ENCODE measurements around the gene BTBD6. TPM values are rescaled to one million over a fixed set of nuclear protein-coding genes. Genes with fewer than 3 reads are reported as not detected.

BTBD6 gene
- total and polyA plus RNA-seq, 2 experiments from 2014 or later, result 20.3 to 20.9 TPM

GRCh38 chr14:105208738-105209075 lies 39.6 kb upstream of the BTBD6 start:
- no peaks in the 10 kb centered on the region for H3K4me1 ChIP-seq (ENCODE audit: low read depth)
- no peak overlapping the region for H3K27ac ChIP-seq
- no peak for DNase-seq (ENCODE audit: low read depth in 1 of 2, low spot score in 1 of 2)

GRCh38 chr14:105209091-105209490 lies 39.2 kb upstream of the BTBD6 start:
- Histone ChIP-seq H3K27ac (no peak overlapping the region), H3K27me3 (no peaks in the 10 kb centered on the region), H3K36me3 (peaks cover 3% of the 10 kb centered on the region), H3K4me3 (no peak overlapping the region), H3K9me3 (ENCODE audit: low read depth) (no peaks in the 10 kb centered on the region), H3K4me1 (ENCODE audit: low read depth) (no peaks in the 10 kb centered on the region)
- no peak for TF ChIP-seq CTCF (IDR thresholded peaks at IDR 0.05; ENCODE audit: low read depth, low read length)
- DNase-seq (ENCODE audit: low read depth in 1 of 2, low spot score in 1 of 2), result no peak

More at GRCh38 chr14:105208738-105209075, 39.6 kb upstream of the BTBD6 start:
- H3K27me3 ChIP-seq, result no peaks in the 10 kb centered on the region
- peaks cover 3% of the 10 kb centered on the region for H3K36me3 ChIP-seq
- no peak for TF ChIP-seq CTCF (IDR thresholded peaks at IDR 0.05; ENCODE audit: low read depth, low read length)
- H3K9me3 ChIP-seq (ENCODE audit: low read depth), result no peaks in the 10 kb centered on the region
- no peak overlapping the region for H3K4me3 ChIP-seq

- H3K4me1 ChIP-seq (ENCODE audit: low read depth), result no peaks in the 10 kb centered on the region
These were observed 38.7 kb upstream of the BTBD6 start for GRCh38 chr14:105209646-105210045.

GRCh38 chr14:105210266-105211025 lies 37.9 kb upstream of the BTBD6 start:
- Histone ChIP-seq H3K9me3 (ENCODE audit: low read depth) (no peaks in the 10 kb centered on the region), H3K4me1 (ENCODE audit: low read depth) (no peaks in the 10 kb centered on the region), H3K4me3 (no peak overlapping the region), H3K27ac (no peak overlapping the region), H3K27me3 (no peaks in the 10 kb centered on the region), H3K36me3 (peaks cover 3% of the 10 kb centered on the region)
- DNase-seq (ENCODE audit: low read depth in 1 of 2, low spot score in 1 of 2), result no peak
- no peak for TF ChIP-seq CTCF (IDR thresholded peaks at IDR 0.05; ENCODE audit: low read depth, low read length)

More at GRCh38 chr14:105209646-105210045, 38.7 kb upstream of the BTBD6 start:
- no peak for DNase-seq (ENCODE audit: low read depth in 1 of 2, low spot score in 1 of 2)
- no peak overlapping the region for H3K4me3 ChIP-seq
- no peaks in the 10 kb centered on the region for H3K27me3 ChIP-seq
- H3K27ac ChIP-seq, result no peak overlapping the region
- TF ChIP-seq CTCF (IDR thresholded peaks at IDR 0.05; ENCODE audit: low read depth, low read length), result no peak
- H3K36me3 ChIP-seq, result peaks cover 3% of the 10 kb centered on the region
- H3K9me3 ChIP-seq (ENCODE audit: low read depth), result no peaks in the 10 kb centered on the region

GRCh38 chr14:105211086-105211757 lies 37.1 kb upstream of the BTBD6 start:
- peaks cover 3% of the 10 kb centered on the region for H3K36me3 ChIP-seq
- no peaks in the 10 kb centered on the region for H3K9me3 ChIP-seq (ENCODE audit: low read depth)
- no peaks in the 10 kb centered on the region for H3K4me1 ChIP-seq (ENCODE audit: low read depth)
- TF ChIP-seq CTCF (IDR thresholded peaks at IDR 0.05; ENCODE audit: low read depth, low read length), result no peak
- H3K27ac ChIP-seq, result no peak overlapping the region
- H3K4me3 ChIP-seq, result no peak overlapping the region
- no peaks in the 10 kb centered on the region for H3K27me3 ChIP-seq
- DNase-seq (ENCODE audit: low read depth in 1 of 2, low spot score in 1 of 2), result no peak
